Suprapubic skin (tissue), 4 donors: ENCODE data around the gene STAM2.

ENCODE experiments used
- CTCF ChIP-seq, 2 donors: fragments of 200-600 bp in 1 of 2; fragments of 450-650 bp in 1 of 2; sonication (generic) in 1 of 2; IDR thresholded peaks; one replicate each; pipeline ENCODE4 v1.5.1; 2016 to 2019; ENCODE audit warnings: antibody characterized with exemption in 2 of 2, mild to moderate bottlenecking in 1 of 2, moderate library complexity in 1 of 2
- EP300 ChIP-seq: sonication (generic); formaldehyde crosslinking; IDR thresholded peaks from one replicate; pipeline ENCODE4 v1.6.1; 2017; ENCODE audit warnings: antibody characterized with exemption
- POLR2A ChIP-seq, 2 donors: fragments of 450-650 bp; IDR thresholded peaks; one replicate each; pipeline ENCODE4 v1.6.1; 2017; ENCODE audit warnings: antibody characterized with exemption in 2 of 2, mild to moderate bottlenecking in 2 of 2, moderate library complexity in 2 of 2
- POLR2AphosphoS5 ChIP-seq, 3 donors: sonication (generic); formaldehyde crosslinking; IDR thresholded peaks; one replicate each; pipeline ENCODE4 v1.6.1; 2017; ENCODE audit warnings: antibody characterized with exemption in 3 of 3

GRCh38 chr2:152103271-152103670 lies 72.3 kb downstream of the STAM2 start:
- TF ChIP-seq CTCF (IDR thresholded peaks at IDR 0.05) (no peak), POLR2A (IDR thresholded peaks at IDR 0.05) (no peak), POLR2AphosphoS5 (IDR thresholded peaks at IDR 0.05) (no peak), EP300 (no peak)
